Peyer's patch (tissue), 4 donors: Measurements from ENCODE around the gene TTLL5. TPM values are rescaled to one million over a fixed set of nuclear protein-coding genes. Genes with fewer than 3 reads are reported as not detected.
A peak's percentile ranks its signal among the peaks of the same experiment; 100 is the strongest.

Source experiments
- DNase-seq, 3 donors: peaks; one replicate each; pipeline ENCODE4 v3.0.0-alpha.2; 2017 to 2019
- H3K27ac ChIP-seq, 4 donors: fragments of 200-600 bp; sonication (generic); one replicate each; pipeline ENCODE4 v1.5.1; 2016 to 2019
- H3K27me3 ChIP-seq, 2 donors: fragments of 200-600 bp; sonication (generic); one replicate each; pipeline ENCODE4 v1.5.1; 2019
- H3K36me3 ChIP-seq, 3 donors: fragments of 200-600 bp; sonication (generic); one replicate each; pipeline ENCODE4 v1.5.1; 2016 to 2019
- H3K4me1 ChIP-seq, 4 donors: fragments of 200-600 bp; sonication (generic); one replicate each; pipeline ENCODE4 v1.5.1; 2016 to 2019
- H3K4me3 ChIP-seq, 4 donors: fragments of 200-600 bp; sonication (generic); 1 replicate in 3 of 4; 2 replicates in 1 of 4; pipeline ENCODE4 v1.5.1; 2016 to 2019; ENCODE audit warnings: mild to moderate bottlenecking in 1 of 4
- H3K9me3 ChIP-seq, 4 donors: fragments of 200-600 bp; sonication (generic); one replicate each; pipeline ENCODE4 v1.5.1; 2016 to 2019; ENCODE audit warnings: mild to moderate bottlenecking in 1 of 4
- CTCF ChIP-seq, 6 experiments: fragments of 450-650 bp in 4 of 6; fragments of 200-600 bp in 2 of 6; sonication (generic) in 1 of 6; IDR thresholded peaks; one replicate each; pipeline ENCODE4 v1.5.1; 2017 to 2019; ENCODE audit warnings: antibody characterized with exemption in 6 of 6, mild to moderate bottlenecking in 3 of 6, moderate library complexity in 1 of 6
- POLR2A ChIP-seq, 2 donors: fragments of 450-650 bp; IDR thresholded peaks; one replicate each; pipeline ENCODE4 v1.5.1; 2017; ENCODE audit warnings: antibody characterized with exemption in 2 of 2, mild to moderate bottlenecking in 2 of 2, moderate library complexity in 2 of 2
- total RNA-seq, 4 donors: library from RNA; depleted of rRNA; stranded (reverse); fragments of >200 nt; gene quantifications; one replicate each; pipeline ENCODE4 v1.1.0, GENCODE V29; 2016

The TTLL5 gene
- total RNA-seq, 4 donors from 2014 or later = 33.6 to 82.5 (median 46.4) TPM

GRCh38 chr14:75649337-75649736 is 11.7 kb upstream of the TTLL5 start:
- Histone ChIP-seq H3K27me3 (no peaks in the 10 kb centered on the region), H3K27ac (no peak overlapping the region), H3K4me1 (peaks cover 0 to 10% (median 0%) of the 10 kb centered on the region in 4 donors), H3K4me3 (no peak overlapping the region), H3K36me3 (peaks cover 0 to 57% (median 0%) of the 10 kb centered on the region in 3 donors), H3K9me3 (no peaks in the 10 kb centered on the region)
- DNase-seq = no peak
- no peak for TF ChIP-seq POLR2A (IDR thresholded peaks at IDR 0.05)
- TF ChIP-seq CTCF (IDR thresholded peaks at IDR 0.05) = no peak

- H3K9me3 ChIP-seq = no peaks in the 10 kb centered on the region
Measured at GRCh38 chr14:75649773-75650172, 11.3 kb upstream of the TTLL5 start.

GRCh38 chr14:75650253-75651058 is 10.6 kb upstream of the TTLL5 start:
- Histone ChIP-seq H3K4me1 (peaks cover 0 to 10% (median 0%) of the 10 kb centered on the region in 4 donors), H3K27ac (no peak overlapping the region), H3K4me3 (no peak overlapping the region), H3K36me3 (peaks cover 0 to 60% (median 0%) of the 10 kb centered on the region in 3 donors), H3K9me3 (no peaks in the 10 kb centered on the region), H3K27me3 (no peaks in the 10 kb centered on the region)
- TF ChIP-seq POLR2A (IDR thresholded peaks at IDR 0.05) = no peak
- TF ChIP-seq CTCF (IDR thresholded peaks at IDR 0.05) = no peak
- DNase-seq = peak in 1 of 3 donors; percentile 53

More at GRCh38 chr14:75649773-75650172, 11.3 kb upstream of the TTLL5 start:
- Histone ChIP-seq H3K36me3 (peaks cover 0 to 61% (median 0%) of the 10 kb centered on the region in 3 donors), H3K27ac (no peak overlapping the region), H3K27me3 (no peaks in the 10 kb centered on the region), H3K4me3 (no peak overlapping the region), H3K4me1 (peaks cover 0 to 10% (median 0%) of the 10 kb centered on the region in 4 donors)
- no peak for DNase-seq
- no peak for TF ChIP-seq CTCF (IDR thresholded peaks at IDR 0.05)
- TF ChIP-seq POLR2A (IDR thresholded peaks at IDR 0.05) = no peak

- TF ChIP-seq CTCF (IDR thresholded peaks at IDR 0.05) (no peak), POLR2A (IDR thresholded peaks at IDR 0.05) (no peak)
- DNase-seq = no peak
- no peaks in the 10 kb centered on the region for H3K9me3 ChIP-seq
- H3K27ac ChIP-seq = peak overlapping the region in 2 of 4 donors; percentile 56 to 59
- peaks cover 0 to 15% (median 0%) of the 10 kb centered on the region in 4 donors for H3K4me1 ChIP-seq
- H3K36me3 ChIP-seq = peaks cover 0 to 54% (median 0%) of the 10 kb centered on the region in 3 donors
- no peaks in the 10 kb centered on the region for H3K27me3 ChIP-seq
- no peak overlapping the region for H3K4me3 ChIP-seq
Measured at GRCh38 chr14:75653563-75653962, 7.5 kb upstream of the TTLL5 start.

- peak; percentile 72 to 93 (median 88) for DNase-seq
- H3K36me3 ChIP-seq = peaks cover 0 to 49% (median 0%) of the 10 kb centered on the region in 3 donors
- no peaks in the 10 kb centered on the region for H3K9me3 ChIP-seq
- TF ChIP-seq CTCF (IDR thresholded peaks at IDR 0.05) (peak; percentile 85 to 95 (median 94)), POLR2A (IDR thresholded peaks at IDR 0.05) (no peak)
- peaks cover 0 to 20% (median 0%) of the 10 kb centered on the region in 4 donors for H3K4me1 ChIP-seq
- peak overlapping the region in 2 of 4 donors; percentile 2 to 28 for H3K27ac ChIP-seq
- H3K4me3 ChIP-seq = no peak overlapping the region
- H3K27me3 ChIP-seq = no peaks in the 10 kb centered on the region
Measured at GRCh38 chr14:75654127-75654732, 6.8 kb upstream of the TTLL5 start.
